Purkinje cell (primary cell): Measurements from ENCODE around the gene KCNMB2. TPM values are rescaled to one million over a fixed set of nuclear protein-coding genes. Genes with fewer than 3 reads are reported as not detected.

Source experiments
- polyA plus RNA-seq: library from polyadenylated mRNA; unstranded; fragments of >200 nt; fragmentation: Nextera tagmentation; gene quantifications from 2 replicates; pipeline ENCODE4 v1.2.1, GENCODE V29; 2014

KCNMB2 gene
- 3.3 TPM in 1 of 2 replicates, not detected in the other for polyA plus RNA-seq

GRCh38 chr3:178536211-178537079, at the start of gene KCNMB2:
Gene KCNMB2 (plus strand): TSS chr3:178536436.

